Measurements from ENCODE around the gene MTOR.
"Not testable (repeated sequence)": the region's sequence is repeated elsewhere in the genome, so short reads cannot be mapped to it uniquely, and the experiment has no call there.

MTOR gene

GRCh38 chr1:11262171-11263049 lies at the start of gene MTOR:
MTOR (minus strand) TSS chr1:11262551; CDS start chr1:11259409, 3,142 bp downstream.
- DNase-seq = peak; percentile 100

GRCh38 chr1:11309385-11309784 lies 47.0 kb upstream of the MTOR start:
- no peak for DNase-seq

- no peak for DNase-seq
These were observed 46.4 kb upstream of the MTOR start for GRCh38 chr1:11308699-11309224.

DNA sequence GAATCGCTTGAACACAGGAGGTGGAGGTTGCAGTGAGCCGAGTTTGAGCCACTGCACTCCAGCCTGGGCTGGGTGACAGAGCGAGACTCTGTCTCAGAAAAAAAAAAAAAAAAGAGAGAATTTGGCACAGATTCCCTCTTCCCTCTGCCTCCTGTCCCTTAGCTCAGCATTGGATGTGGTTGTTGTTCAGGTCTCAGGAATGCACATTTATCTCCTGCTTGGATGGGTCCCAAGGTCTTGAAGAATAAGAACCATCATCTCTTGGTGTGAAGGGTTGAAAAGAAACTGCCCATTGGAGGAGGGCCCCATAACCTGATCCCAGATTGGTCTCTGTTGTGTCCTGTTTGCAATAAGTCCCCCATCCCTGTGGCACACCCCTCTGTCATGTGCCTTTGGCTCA lies 45.5 kb upstream of the MTOR start:
- DNase-seq = no peak

DNA sequence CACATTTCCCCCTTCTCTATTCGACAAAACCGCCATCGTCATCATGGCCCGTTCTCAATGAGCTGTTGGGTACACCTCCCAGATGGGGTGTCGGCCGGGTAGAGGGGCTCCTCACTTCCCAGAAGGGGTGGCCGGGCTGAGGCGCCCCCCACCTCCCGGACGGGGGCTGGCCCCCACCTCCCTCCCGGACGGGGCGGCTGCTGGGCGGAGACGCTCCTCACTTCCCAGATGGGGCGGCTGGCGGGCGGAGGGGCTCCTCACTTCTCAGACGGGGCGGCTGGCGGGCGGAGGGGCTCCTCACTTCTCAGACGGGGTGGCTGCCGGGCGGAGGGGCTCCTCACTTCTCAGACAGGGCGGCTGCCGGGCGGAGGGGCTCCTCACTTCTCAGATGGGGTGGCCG lies 43.2 kb upstream of the MTOR start:
- DNase-seq = not testable (repeated sequence)

DNA sequence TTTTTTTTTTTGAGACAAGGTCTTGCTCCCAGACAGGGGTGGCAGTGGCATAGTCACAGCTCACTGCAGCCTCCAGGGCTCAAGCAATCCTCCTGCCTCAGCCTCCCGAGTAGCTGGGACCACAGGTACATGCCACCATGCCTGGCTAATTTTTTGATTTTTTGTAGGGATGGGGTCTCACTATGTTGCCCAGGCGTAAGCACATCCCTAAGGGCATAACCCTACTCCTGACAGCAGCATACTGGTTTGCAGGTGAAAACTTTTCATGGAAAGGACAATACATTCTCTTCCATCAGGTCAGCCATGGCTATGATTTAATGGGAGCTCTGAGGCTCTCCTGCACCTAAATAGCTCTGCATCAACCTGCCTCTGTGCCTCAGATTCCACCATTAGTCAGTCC lies 40.0 kb upstream of the MTOR start:
- no peak for DNase-seq

- no peak for DNase-seq
These were observed 39.2 kb upstream of the MTOR start for GRCh38 chr1:11301601-11302000.

GRCh38 chr1:11299225-11299574 lies 36.8 kb upstream of the MTOR start:
- no peak for DNase-seq

GRCh38 chr1:11298390-11299224 lies 36.3 kb upstream of the MTOR start:
- peak; percentile 94 for DNase-seq

DNA sequence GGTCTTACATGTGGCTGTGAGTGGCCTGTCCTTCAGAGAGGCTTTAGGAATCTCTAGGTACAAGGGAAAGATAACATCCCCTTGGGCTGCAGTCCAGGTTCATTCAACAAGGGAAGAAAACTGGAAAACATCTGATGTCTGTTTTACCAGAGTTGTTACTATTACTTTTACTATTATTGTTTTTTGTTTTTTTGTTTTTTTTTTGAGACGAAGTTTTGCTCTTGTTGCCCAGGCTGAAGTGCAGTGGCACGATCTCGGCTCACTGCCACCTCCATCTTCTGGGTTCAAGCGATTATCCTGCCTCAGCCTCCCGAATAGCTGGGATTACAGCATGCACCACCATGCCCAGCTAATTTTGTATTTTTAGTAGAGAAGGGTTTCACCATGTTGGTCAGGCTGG lies 35.4 kb upstream of the MTOR start:
- not testable (repeated sequence) for DNase-seq

DNA sequence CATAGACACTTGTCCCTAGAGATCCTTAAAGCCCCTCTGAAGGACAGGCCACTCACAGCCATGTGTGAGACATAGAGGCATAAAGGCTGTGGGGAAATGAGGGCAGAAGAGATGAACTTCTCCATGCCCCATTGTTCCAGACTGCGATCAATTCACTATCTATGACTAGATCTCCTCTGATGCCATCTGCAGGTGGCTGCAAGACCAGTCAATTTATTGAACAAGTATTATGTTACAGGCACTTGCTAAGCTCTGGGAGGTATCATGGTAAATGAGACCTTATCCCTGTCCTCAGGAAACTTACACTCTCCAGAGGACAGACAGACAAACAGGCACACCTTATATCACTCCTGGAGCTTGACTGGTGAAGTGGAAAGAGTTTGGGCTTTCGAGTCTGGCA lies 33.6 kb upstream of the MTOR start:
- DNase-seq = no peak

DNA sequence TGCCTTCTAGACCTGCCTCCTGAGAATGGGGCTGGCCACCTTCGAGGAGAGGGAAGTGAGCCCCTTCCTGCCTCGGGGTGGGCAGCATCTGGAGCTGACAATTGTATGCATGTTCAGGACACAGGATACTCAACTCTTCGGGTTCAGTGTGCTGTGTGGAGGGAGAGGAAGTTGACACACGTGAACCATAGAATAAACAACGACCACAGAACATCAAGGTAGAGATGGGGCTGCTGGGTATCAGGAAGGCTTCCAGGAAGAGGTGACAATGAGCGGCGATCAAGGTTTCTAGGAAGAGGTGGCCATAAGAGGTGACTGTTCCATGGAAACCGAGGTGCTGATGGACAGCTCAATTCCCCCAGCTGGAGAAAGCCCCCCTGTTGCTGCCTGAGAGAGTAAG lies 32.6 kb upstream of the MTOR start:
- no peak for DNase-seq

GRCh38 chr1:11293856-11294255 lies 31.5 kb upstream of the MTOR start:
- DNase-seq = no peak

DNA sequence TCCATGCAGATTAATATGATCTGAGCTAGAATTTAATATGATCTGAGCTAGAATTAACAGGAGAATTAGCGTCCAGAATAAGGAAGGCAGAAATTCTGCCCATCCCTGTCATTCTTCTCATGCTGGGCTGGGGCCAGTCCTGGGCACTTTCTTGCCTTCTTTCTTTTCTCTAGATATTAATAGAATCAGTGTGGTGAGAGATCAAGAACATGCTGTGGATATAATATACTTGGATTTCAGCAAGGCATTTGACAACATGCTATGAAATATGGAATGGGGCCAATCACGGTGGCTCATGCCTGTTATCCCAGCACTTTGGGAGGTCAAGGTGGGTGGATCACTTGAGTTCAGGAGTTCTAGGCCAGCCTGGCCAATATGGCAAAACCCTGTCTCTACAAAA lies 28.7 kb upstream of the MTOR start:
- DNase-seq = no peak

- DNase-seq = no peak
These were observed 26.7 kb upstream of the MTOR start for GRCh38 chr1:11289064-11289463.

- no peak for DNase-seq
These were observed 24.5 kb upstream of the MTOR start for GRCh38 chr1:11286735-11287410.

DNA sequence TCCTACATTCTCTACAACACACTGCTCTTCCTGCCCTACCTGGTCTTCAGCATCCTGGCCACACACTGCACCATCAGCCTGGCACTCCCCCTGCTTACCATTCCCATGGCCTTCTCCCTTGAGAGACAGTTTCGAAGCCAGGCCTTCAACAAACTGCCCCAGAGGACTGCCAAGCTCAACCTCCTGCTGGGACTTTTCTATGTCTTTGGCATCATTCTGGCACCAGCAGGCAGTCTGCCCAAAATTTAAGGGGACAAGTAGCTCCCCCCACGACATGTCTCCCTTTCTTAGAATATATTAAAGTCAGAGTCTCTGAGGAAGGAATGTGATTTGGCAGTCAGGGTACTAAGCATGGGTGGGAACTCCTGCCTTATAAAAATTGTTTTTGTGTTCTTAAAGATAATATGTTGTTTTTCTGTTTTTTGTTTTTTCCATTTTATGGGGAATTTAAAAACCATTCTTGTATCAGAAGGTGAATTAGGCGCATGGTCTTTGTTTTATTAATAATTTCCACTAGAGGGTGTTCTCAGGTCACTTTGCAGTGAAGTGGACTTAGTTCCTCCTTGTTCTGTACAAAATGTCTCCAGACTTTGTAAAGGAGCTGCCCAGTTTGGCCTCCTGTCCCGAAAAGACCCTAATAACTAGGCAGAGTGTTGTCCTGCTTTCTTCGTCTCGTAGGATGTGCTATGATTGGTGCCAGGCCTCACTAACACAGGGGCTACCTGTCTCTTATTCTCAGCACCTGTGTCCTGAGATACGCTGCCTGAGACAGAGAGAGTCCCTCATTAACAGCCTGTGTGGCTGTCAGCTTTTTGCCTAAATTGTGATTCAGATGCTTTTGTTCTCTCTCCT lies 23.8 kb upstream of the MTOR start:
- DNase-seq = peak; percentile 31

DNA sequence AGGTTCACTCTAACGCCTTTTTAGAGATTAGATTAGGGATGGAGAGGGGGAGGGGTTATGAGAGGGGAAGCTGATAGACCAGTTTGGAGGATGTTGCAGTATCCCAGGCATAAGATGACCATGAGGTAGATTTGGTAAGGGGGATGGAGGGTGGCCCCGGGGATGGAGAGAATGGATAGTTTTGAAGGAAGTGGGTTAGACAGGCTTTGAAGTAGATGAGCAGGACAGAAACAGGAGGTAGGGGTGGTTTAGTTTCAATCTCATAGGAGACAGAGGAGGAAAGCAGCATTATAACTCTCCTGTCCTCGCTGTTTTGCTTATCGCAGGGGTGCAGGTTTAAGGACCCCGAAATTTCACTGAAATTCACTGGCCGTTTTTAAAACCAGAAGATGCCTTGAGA lies 22.4 kb upstream of the MTOR start:
- no peak for DNase-seq

DNA sequence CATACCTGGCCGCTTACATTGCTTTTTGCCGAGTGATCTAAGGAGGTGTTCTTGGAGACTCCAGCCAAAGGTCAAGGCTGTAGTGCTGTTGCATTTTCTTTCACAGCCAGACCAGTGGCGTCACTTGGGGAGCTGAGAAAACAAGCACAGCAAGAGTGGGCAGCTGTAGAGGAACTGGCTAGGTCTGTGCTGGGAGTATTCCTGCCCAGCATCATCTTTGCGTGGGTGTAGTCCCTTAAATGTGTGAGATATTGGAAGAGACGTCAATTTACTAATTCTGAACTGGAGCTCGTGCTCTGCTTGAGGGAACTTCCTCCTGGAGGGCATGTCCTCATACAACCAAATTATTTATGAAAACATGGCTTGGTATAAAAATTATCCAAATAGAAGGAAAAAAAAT lies 20.8 kb upstream of the MTOR start:
- no peak for DNase-seq

DNA sequence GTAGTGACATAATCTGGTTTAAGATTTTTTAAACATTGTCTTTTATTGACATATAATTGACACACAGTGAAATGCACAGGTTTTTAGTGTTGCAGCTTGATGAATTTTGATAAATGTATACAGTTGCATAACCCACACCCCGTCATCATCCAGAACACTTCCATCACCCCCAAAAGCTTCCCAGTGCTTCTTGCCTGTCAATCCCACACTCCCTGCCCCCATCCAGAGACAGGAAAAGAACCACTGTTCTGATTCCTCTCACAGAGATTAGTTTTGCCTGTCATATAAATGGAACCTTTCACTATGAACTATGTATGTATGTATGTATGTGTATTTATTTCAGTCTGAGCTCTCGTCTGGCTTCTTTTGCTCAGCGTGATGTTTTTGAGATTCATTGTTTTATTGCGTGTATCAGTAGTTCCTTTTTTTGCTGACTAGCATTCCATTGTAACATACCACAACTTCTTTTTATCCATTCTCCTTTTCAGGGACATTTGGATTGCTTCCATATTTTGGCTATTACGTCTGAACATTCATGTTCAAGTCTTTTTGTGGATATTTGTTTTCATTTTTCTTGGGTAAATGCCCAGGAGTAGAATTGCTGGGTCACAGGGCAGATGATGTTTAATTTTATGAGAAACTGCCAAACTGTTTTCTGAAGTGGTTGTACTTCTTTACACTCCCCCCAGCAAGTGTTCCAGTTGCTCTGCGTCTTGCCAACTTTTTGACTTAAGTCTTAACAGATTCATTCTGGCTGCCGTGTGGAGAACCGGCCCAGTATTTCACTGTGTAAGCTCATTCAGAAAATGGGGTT lies 19.4 kb upstream of the MTOR start:
- no peak for DNase-seq

DNA sequence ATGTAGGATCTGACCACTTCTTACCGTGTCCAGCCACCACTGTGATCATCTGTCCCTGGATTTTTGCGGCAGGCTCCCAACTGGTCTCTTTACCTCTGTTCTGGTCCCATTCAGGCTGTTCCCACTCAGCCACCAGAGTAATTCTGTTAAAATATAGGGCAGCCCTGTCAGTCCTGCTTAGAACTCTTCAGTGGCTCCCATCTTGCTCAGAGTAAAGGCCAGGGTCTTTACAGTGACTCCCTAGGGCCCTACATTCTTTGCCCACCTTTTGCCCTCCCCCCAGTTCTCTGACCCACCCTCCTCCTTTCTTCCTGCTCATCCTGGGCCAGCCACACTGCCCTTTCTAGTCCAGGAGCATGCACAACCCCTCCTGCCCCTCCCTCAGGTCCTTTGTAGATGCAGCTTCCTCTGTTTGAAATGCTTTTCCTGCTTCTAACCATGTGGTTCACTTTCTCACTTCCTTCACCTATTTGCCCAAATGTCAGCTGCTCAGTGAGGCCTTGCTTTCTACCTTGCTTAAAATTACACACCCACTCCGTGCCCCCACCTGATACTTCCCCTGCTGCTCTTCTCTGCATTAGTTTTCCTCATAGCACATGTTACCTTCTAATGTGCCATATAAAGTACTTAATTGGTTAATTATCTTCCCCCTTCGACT lies 18.5 kb upstream of the MTOR start:
- no peak for DNase-seq

Measured in hematopoietic multipotent progenitor cell treated with erythropoietin and hydrocortisone succinate and interleukin-3 and kit ligand, for 8 days (in vitro differentiated cells).